ENCODE data around the gene COX7B2.

The COX7B2 gene

GRCh38 chr4:46909078-46909477 lies at the start of gene COX7B2:
COX7B2 (minus strand) TSS chr4:46909245; CDS start chr4:46735192, 174,053 bp downstream.
- no peak for DNase-seq (ENCODE audit: low spot score)

GRCh38 chr4:46956451-46956850 lies 47.4 kb upstream of the COX7B2 start:
- DNase-seq (ENCODE audit: low spot score): no peak

GRCh38 chr4:46955601-46956000 lies 46.6 kb upstream of the COX7B2 start:
- no peak for DNase-seq (ENCODE audit: low spot score)

GRCh38 chr4:46954643-46955042 lies 45.6 kb upstream of the COX7B2 start:
- DNase-seq (ENCODE audit: low spot score): no peak

- no peak for DNase-seq (ENCODE audit: low spot score)
Observed at GRCh38 chr4:46953564-46953963, 44.5 kb upstream of the COX7B2 start.

GRCh38 chr4:46952451-46952850 lies 43.4 kb upstream of the COX7B2 start:
- DNase-seq (ENCODE audit: low spot score): no peak

- DNase-seq (ENCODE audit: low spot score): no peak
Observed at GRCh38 chr4:46950826-46951225, 41.8 kb upstream of the COX7B2 start.

- DNase-seq (ENCODE audit: low spot score): no peak
Observed at GRCh38 chr4:46949822-46950221, 40.8 kb upstream of the COX7B2 start.

- DNase-seq (ENCODE audit: low spot score): no peak
Observed at GRCh38 chr4:46947541-46947940, 38.5 kb upstream of the COX7B2 start.

GRCh38 chr4:46946919-46947536 lies 38.0 kb upstream of the COX7B2 start:
- DNase-seq (ENCODE audit: low spot score): no peak

GRCh38 chr4:46945062-46945461 lies 36.0 kb upstream of the COX7B2 start:
- no peak for DNase-seq (ENCODE audit: low spot score)

GRCh38 chr4:46944345-46944744 lies 35.3 kb upstream of the COX7B2 start:
- DNase-seq (ENCODE audit: low spot score): no peak

- no peak for DNase-seq (ENCODE audit: low spot score)
Observed at GRCh38 chr4:46937493-46937892, 28.4 kb upstream of the COX7B2 start.

- DNase-seq (ENCODE audit: low spot score): no peak
Observed at GRCh38 chr4:46934726-46935125, 25.7 kb upstream of the COX7B2 start.

GRCh38 chr4:46933686-46934085 lies 24.6 kb upstream of the COX7B2 start:
- DNase-seq (ENCODE audit: low spot score): no peak

- peak; percentile 18 for DNase-seq (ENCODE audit: low spot score)
Observed at GRCh38 chr4:46931981-46932380, 22.9 kb upstream of the COX7B2 start.

GRCh38 chr4:46930891-46931290 lies 21.8 kb upstream of the COX7B2 start:
- no peak for DNase-seq (ENCODE audit: low spot score)

- DNase-seq (ENCODE audit: low spot score): no peak
Observed at GRCh38 chr4:46927201-46927600, 18.2 kb upstream of the COX7B2 start.

- DNase-seq (ENCODE audit: low spot score): no peak
Observed at GRCh38 chr4:46924789-46925529, 15.9 kb upstream of the COX7B2 start.

- DNase-seq (ENCODE audit: low spot score): no peak
Observed at GRCh38 chr4:46922205-46922604, 13.2 kb upstream of the COX7B2 start.

- DNase-seq (ENCODE audit: low spot score): no peak
Observed at GRCh38 chr4:46908148-46908547, 897 bp downstream of the COX7B2 start.

GRCh38 chr4:46900082-46900481 lies 9.0 kb downstream of the COX7B2 start:
- no peak for DNase-seq (ENCODE audit: low spot score)

- no peak for DNase-seq (ENCODE audit: low spot score)
Observed at GRCh38 chr4:46894826-46895225, 14.2 kb downstream of the COX7B2 start.

GRCh38 chr4:46890056-46890455 lies 19.0 kb downstream of the COX7B2 start:
- DNase-seq (ENCODE audit: low spot score): no peak

Measured in CD4-positive, alpha-beta T cell treated with Interleukin-15 for 4 hours (primary cell).